ENCODE results near the gene BTBD10.
A peak's percentile ranks its signal among the peaks of the same experiment; 100 is the strongest.
"Not testable (repeated sequence)": the region's sequence is repeated elsewhere in the genome, so short reads cannot be mapped to it uniquely, and the experiment has no call there.

The BTBD10 gene

DNA sequence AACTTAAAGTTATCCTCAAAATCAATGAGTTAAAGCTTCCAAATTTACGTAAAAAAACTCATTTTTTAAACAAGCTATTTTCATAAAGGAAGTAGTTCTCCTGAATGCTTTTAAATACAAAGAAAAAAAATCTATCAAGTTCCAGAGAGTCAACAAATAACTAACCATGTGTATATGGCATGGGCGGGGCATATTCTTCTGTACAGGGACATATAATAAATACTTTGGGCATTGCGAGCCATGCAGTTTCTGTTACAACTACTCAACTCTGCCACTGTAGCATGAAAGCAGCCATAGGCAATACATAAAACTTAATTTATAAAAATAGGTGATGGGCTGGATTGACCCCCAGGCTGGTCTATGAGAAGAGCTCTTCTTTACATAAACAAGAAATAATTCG lies 57.8 kb downstream of the BTBD10 start:
- no peaks in the 10 kb centered on the region for H3K4me1 Mint-ChIP-seq
- TF ChIP-seq CTCF (IDR thresholded peaks at IDR 0.05; ENCODE audit: unreplicated experiment in 3 of 3): no peak
- peaks cover 48% of the 10 kb centered on the region for H3K36me3 Mint-ChIP-seq (ENCODE audit: low read depth)
- peaks cover 13% of the 10 kb centered on the region for H3K9me3 Mint-ChIP-seq
- no peaks in the 10 kb centered on the region for H3K27me3 Mint-ChIP-seq (ENCODE audit: low read depth)
- H3K4me3 Mint-ChIP-seq: no peak overlapping the region
- H3K27ac Mint-ChIP-seq: no peak overlapping the region

- H3K4me3 Mint-ChIP-seq; H3K27me3 Mint-ChIP-seq (ENCODE audit: low read depth); H3K4me1 Mint-ChIP-seq; H3K27ac Mint-ChIP-seq: not testable (repeated sequence)
- H3K36me3 Mint-ChIP-seq (ENCODE audit: low read depth): peaks cover 53% of the 10 kb centered on the region
- peaks cover 29% of the 10 kb centered on the region for H3K9me3 Mint-ChIP-seq
These were observed 64.7 kb downstream of the BTBD10 start for GRCh38 chr11:13398335-13398734.

DNA sequence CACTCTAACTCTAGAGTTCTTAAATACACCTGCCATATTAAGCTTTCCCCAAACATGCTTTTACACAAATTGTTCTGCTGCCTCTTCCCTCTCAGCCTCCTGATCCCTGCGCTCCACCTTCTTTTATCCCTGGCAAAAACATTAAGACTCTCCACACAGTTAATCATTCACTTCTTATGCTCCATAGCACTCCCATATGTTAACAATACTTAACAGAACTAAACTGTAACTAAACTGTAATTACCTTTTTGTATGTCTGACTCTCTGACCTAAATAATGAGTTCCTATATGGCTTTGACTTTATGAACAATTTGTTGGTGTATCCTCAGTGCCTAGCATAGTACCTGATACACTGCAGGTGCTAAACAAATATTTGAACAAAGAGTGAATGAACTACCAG lies 71.8 kb downstream of the BTBD10 start:
- Mint-ChIP-seq H3K36me3 (ENCODE audit: low read depth) (peaks cover 37% of the 10 kb centered on the region), H3K4me1 (no peaks in the 10 kb centered on the region), H3K4me3 (no peak overlapping the region), H3K27me3 (ENCODE audit: low read depth) (no peaks in the 10 kb centered on the region), H3K27ac (peak overlapping the region in 1 of 3 experiments; percentile 18), H3K9me3 (no peaks in the 10 kb centered on the region)
- no peak for TF ChIP-seq CTCF (IDR thresholded peaks at IDR 0.05; ENCODE audit: unreplicated experiment in 3 of 3)

DNA sequence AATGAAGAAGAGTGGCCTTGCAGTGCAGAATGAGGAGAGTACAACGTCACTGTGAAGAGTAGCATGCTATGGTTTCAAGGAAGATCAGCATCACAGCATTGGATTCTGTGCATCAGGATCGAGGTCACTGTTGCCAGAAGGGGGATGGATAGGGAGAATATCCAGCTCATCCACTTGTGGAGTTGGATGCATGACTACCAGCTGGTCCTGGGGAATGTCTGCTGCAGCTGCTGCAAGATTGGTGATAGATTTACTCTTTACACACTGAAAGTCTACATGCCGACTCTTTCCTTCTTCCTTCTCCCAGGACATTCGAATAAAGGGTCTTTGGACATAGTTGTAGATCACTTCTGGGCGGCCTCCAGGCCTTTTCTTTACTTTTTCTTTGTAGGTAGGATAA lies 74.3 kb downstream of the BTBD10 start:
- H3K27ac Mint-ChIP-seq: no peak overlapping the region
- peaks cover 37% of the 10 kb centered on the region for H3K36me3 Mint-ChIP-seq (ENCODE audit: low read depth)
- H3K4me3 Mint-ChIP-seq: no peak overlapping the region
- no peaks in the 10 kb centered on the region for H3K4me1 Mint-ChIP-seq
- no peaks in the 10 kb centered on the region for H3K27me3 Mint-ChIP-seq (ENCODE audit: low read depth)
- H3K9me3 Mint-ChIP-seq: no peaks in the 10 kb centered on the region
- TF ChIP-seq CTCF (IDR thresholded peaks at IDR 0.05; ENCODE audit: unreplicated experiment in 3 of 3): no peak

DNA sequence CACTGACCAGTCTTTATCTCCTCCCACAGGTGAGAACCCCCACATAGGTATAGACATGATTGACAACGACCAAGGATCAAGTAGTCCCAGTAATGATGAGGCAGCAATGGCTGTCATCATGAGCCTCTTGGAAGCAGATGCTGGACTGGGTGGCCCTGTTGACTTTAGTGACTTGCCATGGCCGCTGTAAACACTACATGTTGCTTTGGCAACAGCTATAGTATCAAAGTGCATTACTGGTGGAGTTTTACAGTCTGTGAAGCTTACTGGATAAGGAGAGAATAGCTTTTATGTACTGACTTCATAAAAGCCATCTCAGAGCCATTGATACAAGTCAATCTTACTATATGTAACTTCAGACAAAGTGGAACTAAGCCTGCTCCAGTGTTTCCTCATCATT lies 76.5 kb downstream of the BTBD10 start:
- Mint-ChIP-seq H3K27me3 (ENCODE audit: low read depth) (no peaks in the 10 kb centered on the region), H3K36me3 (ENCODE audit: low read depth) (peaks cover 42% of the 10 kb centered on the region), H3K9me3 (no peaks in the 10 kb centered on the region), H3K4me1 (no peaks in the 10 kb centered on the region), H3K27ac (no peak overlapping the region), H3K4me3 (no peak overlapping the region)
- no peak for TF ChIP-seq CTCF (IDR thresholded peaks at IDR 0.05; ENCODE audit: unreplicated experiment in 3 of 3)

DNA sequence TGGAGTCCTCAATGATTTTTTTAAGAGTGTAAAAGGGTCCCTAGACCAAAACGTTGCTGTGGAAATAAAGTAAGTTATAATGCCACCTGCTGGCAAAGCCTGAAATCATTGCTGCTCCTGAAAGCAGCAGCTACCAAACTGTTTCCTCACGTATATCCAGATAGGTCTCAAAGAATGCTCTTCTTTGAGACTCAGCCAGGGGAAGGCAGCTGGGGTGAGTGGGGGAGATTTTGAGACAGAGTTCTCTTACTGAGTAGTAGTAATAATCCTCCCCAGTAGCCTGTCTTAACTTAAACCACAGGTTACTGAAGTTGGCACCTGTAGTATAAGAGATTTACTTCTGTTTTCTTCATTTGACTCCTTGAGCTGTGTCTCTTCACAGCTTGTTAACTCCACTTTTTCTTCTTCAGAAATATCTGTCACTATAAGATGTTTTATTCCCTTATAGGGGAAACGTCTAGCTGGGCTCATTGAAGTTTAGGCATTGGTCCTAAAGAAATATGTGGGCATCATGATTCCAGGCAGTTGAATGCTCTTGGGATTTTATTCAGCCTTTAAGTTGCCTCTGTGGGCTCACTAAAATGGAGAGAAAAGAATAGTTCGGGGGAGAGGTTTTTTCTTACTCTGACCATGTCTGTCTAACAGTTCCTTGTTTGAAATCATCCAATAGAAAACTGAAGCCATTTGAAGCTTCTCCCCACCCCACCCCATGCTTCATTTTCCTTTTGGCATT lies 77.9 kb downstream of the BTBD10 start:
- no peaks in the 10 kb centered on the region for H3K27me3 Mint-ChIP-seq (ENCODE audit: low read depth)

More for the DNA sequence above, 77.9 kb downstream of the BTBD10 start:
- Mint-ChIP-seq H3K36me3 (ENCODE audit: low read depth) (peaks cover 41% of the 10 kb centered on the region), H3K9me3 (no peaks in the 10 kb centered on the region), H3K4me1 (no peaks in the 10 kb centered on the region), H3K27ac (no peak overlapping the region), H3K4me3 (no peak overlapping the region)
- TF ChIP-seq CTCF (IDR thresholded peaks at IDR 0.05; ENCODE audit: unreplicated experiment in 3 of 3): peak; percentile 63 to 70 (median 70)
